SH-SY5Y (cell line): Measurements from ENCODE around the gene ATL1.

Source experiments
- GATA2 ChIP-seq: IDR thresholded peaks from 2 replicates; pipeline ENCODE4 v1.6.1; 2011; ENCODE audit warnings: mild to moderate bottlenecking, low read depth, low read length
- GATA3 ChIP-seq: IDR thresholded peaks from 2 replicates; pipeline ENCODE4 v1.6.1; 2011; ENCODE audit warnings: low read depth, mild to moderate bottlenecking, low read length, moderate library complexity

GRCh38 chr14:50607181-50607580, 47.2 kb downstream of the ATL1 start:
- TF ChIP-seq GATA2 (no peak), GATA3 (no peak)
